ENCODE results near the gene PROCA1.

Gene PROCA1

DNA sequence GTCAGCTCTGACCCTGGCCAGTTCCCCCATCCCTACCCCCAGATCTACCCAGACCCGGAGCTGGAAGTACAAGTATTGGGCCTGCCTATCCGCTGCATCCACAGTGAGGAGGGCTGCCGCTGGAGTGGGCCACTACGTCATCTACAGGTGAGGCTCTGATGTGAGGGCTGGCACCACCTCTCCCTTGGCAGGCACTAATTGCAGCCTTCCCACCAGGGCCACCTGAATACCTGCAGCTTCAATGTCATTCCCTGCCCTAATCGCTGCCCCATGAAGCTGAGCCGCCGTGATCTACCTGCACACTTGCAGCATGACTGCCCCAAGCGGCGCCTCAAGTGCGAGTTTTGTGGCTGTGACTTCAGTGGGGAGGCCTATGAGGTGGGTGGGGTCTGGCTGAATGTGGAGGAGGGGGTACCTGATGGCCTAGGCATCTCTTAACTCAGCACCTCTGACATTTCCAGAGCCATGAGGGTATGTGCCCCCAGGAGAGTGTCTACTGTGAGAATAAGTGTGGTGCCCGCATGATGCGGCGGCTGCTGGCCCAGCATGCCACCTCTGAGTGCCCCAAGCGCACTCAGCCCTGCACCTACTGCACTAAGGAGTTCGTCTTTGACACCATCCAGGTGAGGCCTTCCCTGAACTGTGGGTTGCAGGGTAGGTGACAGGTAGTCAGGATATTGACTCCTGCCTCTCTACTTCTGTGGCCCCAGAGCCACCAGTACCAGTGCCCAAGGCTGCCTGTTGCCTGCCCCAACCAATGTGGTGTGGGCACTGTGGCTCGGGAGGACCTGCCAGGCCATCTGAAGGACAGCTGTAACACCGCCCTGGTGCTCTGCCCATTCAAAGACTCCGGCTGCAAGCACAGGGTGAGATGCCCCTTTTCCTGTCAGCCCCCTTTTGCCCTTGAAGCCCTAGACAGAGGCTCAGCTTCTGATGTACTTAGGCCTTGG lies 36.4 kb upstream of the PROCA1 start:
- no peak for DNase-seq (ENCODE audit: low read depth)
- TF ChIP-seq, protein P1, sequence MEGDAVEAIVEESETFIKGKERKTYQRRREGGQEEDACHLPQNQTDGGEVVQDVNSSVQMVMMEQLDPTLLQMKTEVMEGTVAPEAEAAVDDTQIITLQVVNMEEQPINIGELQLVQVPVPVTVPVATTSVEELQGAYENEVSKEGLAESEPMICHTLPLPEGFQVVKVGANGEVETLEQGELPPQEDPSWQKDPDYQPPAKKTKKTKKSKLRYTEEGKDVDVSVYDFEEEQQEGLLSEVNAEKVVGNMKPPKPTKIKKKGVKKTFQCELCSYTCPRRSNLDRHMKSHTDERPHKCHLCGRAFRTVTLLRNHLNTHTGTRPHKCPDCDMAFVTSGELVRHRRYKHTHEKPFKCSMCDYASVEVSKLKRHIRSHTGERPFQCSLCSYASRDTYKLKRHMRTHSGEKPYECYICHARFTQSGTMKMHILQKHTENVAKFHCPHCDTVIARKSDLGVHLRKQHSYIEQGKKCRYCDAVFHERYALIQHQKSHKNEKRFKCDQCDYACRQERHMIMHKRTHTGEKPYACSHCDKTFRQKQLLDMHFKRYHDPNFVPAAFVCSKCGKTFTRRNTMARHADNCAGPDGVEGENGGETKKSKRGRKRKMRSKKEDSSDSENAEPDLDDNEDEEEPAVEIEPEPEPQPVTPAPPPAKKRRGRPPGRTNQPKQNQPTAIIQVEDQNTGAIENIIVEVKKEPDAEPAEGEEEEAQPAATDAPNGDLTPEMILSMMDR (IDR thresholded peaks at IDR 0.05; ENCODE audit: low read depth, low read length, missing control alignments): no peak
- H3K4me3 ChIP-seq (ENCODE audit: low read depth, low read length): no peak overlapping the region
- in situ Hi-C loops (cut with HindIII; ENCODE audit: low sequenced_read_pairs): loop anchor here (5.0 kb wide), 1 partner anchor 39 kb away; no protein-coding TSS in a partner anchor

DNA sequence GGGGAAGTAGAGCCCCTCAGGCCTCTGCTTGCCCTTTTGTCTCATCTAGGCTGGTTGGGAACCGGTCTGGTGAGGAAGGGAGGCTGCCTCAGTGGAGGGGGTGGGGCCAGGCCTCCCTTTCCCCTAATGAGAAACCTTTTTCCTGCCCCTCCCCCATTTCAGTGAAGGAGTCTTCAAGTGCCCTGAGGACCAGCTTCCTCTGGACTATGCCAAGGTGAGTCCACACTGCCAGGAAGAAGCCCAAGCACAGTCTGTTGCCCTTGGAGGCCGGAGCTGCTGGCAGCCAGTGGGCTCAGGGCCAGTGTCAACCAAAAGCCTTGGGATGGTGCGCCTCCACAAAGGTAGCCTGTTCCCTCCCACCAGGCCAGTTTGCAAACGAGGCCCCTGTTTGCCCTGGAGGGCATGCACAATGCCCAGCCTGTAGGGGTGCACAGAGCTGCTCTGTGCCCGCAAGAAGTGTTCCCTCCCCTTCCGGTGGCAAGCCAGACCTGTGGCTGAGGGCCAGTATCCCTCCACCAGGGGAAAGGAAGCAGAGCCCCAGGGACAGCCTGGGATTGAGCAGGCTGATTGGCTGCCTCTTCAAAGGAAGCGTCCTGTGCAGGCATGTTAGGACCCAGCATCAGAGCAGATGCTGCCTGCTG lies 35.5 kb upstream of the PROCA1 start:
- in situ Hi-C loops (cut with HindIII; ENCODE audit: low sequenced_read_pairs): loop anchor here (5.0 kb wide), 1 partner anchor 40 kb away; no protein-coding TSS in a partner anchor
- DNase-seq (ENCODE audit: low read depth): no peak
- TF ChIP-seq, protein P1 (IDR thresholded peaks at IDR 0.05; ENCODE audit: low read depth, low read length, missing control alignments): no peak
- H3K4me3 ChIP-seq (ENCODE audit: low read depth, low read length): peak overlapping the region; percentile 65

DNA sequence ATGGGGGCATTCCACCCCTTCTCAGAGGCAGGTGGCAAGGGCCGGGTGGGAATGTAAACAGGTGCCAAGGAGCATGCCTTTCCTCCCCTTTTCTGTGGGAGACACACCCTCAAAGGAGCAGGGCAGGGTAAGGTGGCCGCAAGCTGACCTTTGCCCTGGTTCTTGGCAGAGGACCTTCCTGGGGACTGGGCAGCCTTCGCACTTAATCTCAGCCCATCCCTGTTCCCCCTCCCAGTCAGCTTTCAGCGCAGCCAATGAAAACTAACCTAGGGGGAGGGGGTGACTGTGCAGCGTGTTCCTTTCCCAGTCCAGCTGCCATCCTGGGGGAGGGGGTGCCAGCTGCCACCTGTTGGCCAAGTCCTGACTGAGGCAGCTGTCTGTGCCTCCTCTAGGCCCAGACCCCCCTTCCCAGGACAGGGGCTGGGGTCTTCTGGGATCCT lies 34.9 kb upstream of the PROCA1 start:
- no peak for DNase-seq (ENCODE audit: low read depth)
- TF ChIP-seq, protein P1 (IDR thresholded peaks at IDR 0.05; ENCODE audit: low read depth, low read length, missing control alignments): no peak
- H3K4me3 ChIP-seq (ENCODE audit: low read depth, low read length): peak overlapping the region; percentile 65
- in situ Hi-C loops (cut with HindIII; ENCODE audit: low sequenced_read_pairs): loop anchor here (5.0 kb wide), 1 partner anchor 41 kb away; no protein-coding TSS in a partner anchor

DNA sequence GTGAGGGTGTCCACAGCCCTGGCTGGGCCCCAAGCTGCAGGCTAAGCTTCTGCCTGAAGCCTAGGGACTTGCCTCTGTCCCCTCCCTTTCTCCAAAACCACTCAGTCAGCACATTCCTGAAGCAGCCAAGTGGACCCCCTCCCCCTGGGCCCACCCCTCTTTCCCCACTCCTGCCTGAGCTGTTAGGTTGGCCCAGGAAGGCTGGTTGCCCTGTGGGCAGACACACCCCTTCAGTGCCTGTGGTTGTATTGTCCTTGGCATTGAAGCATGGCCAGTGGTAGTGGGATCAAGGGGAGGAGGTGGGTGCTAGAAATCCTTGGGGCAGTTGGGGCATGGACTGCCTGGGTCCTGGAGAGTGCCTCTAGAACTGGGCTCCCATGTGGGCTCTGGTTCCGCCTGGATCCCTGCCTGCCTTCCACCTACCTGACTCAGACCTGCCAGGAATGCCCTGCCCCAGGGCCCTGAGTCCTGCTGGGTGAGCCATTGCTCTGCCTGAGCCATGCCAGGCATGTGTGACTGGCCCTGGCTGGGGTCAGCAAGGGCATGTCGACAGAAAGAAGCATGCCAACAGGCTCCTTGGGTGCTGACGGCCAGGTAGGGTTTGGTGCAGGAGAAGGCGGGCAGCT lies 34.2 kb upstream of the PROCA1 start:
- peak overlapping the region; percentile 65 for H3K4me3 ChIP-seq (ENCODE audit: low read depth, low read length)

DNA sequence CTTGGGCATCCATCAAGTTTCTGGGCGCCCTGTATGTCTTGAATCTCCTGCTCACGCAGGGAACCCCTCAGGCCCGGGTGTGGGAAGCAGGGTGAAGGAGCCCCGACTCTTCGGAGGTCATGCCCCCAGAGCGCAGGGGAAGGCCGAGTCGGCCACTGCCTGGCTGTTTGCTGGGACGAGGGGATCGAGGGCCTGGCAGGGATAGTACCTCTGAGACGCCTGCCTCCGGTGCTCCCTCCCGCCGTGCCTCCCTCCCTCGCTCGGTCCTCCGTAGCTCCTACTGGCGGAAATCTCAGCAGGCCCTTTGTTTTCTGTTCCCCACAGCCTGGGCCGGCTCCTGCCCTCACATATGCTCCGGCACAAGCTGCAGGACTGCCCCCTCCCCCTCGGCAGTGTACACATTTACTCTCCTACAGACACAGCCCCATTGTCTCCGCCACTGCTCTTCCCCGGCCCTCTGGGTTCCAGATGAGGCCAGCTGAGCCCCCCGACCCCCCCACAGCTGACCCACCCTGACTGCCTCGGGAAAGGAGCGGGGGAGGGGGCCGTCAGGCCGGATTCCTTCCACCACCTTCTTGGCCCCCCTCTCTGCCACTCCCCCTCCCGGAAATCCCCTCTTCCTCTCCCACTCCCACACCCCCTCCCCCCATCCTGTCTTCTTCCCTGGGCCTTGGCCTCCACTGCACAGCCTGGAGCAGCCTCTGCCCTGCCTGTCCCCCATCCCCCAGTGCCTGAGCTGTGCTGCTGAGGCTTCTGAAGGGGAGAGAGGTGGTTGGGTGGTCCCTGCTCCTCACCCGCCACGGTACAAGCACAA lies 33.5 kb upstream of the PROCA1 start:
- DNase-seq (ENCODE audit: low read depth): no peak
- peak overlapping the region; percentile 65 for H3K4me3 ChIP-seq (ENCODE audit: low read depth, low read length)
- in situ Hi-C loops (cut with HindIII; ENCODE audit: low sequenced_read_pairs): loop anchor here (5.0 kb wide), 1 partner anchor 42 kb away; no protein-coding TSS in a partner anchor
- TF ChIP-seq, protein P1 (IDR thresholded peaks at IDR 0.05; ENCODE audit: low read depth, low read length, missing control alignments): no peak

More for the DNA sequence above, 34.2 kb upstream of the PROCA1 start:
- TF ChIP-seq, protein P1 (IDR thresholded peaks at IDR 0.05; ENCODE audit: low read depth, low read length, missing control alignments): no peak
- no peak for DNase-seq (ENCODE audit: low read depth)
- in situ Hi-C loops (cut with HindIII; ENCODE audit: low sequenced_read_pairs): loop anchor here (5.0 kb wide), 1 partner anchor 41 kb away; no protein-coding TSS in a partner anchor

All from astrocyte of the cerebellum (primary cell).